ENCODE results near the gene SRRM3. TPM values are rescaled to one million over a fixed set of nuclear protein-coding genes. Genes with fewer than 3 reads are reported as not detected.

The SRRM3 gene
- total RNA-seq, 4 donors from 2014 or later = 0.22 to 3.1 (median 2.4) TPM

- no peaks in the 10 kb centered on the region for H3K9me3 ChIP-seq
- no peaks in the 10 kb centered on the region for H3K36me3 ChIP-seq
- H3K27ac ChIP-seq = no peak overlapping the region
- WGBS, 2 donors = 100% methylated on average over 1 of the region's 1 CpG
- TF ChIP-seq CTCF (IDR thresholded peaks at IDR 0.05) (no peak), POLR2A (IDR thresholded peaks at IDR 0.05) (no peak), EP300 (IDR thresholded peaks at IDR 0.05) (no peak)
- peaks cover 0 to 30% (median 8%) of the 10 kb centered on the region in 4 donors for H3K4me1 ChIP-seq
- peaks cover 0 to 55% of the 10 kb centered on the region in 2 donors for H3K27me3 ChIP-seq
- DNase-seq (ENCODE audit: low spot score in 2 of 2) = no peak
- H3K4me3 ChIP-seq = no peak overlapping the region
Observed at GRCh38 chr7:76278540-76278939, 76.8 kb downstream of the SRRM3 start.

- DNase-seq (ENCODE audit: low spot score in 2 of 2) = no peak
- TF ChIP-seq CTCF (IDR thresholded peaks at IDR 0.05) = no peak
- 13 to 14% methylated on average over 22 to 24 of the region's 25 CpGs for WGBS, 2 donors
- Histone ChIP-seq H3K27ac (no peak overlapping the region), H3K36me3 (no peaks in the 10 kb centered on the region), H3K9me3 (no peaks in the 10 kb centered on the region), H3K4me1 (peaks cover 0 to 30% (median 8%) of the 10 kb centered on the region in 4 donors), H3K4me3 (no peak overlapping the region), H3K27me3 (peaks cover 0 to 47% of the 10 kb centered on the region in 2 donors)
Observed at GRCh38 chr7:76280408-76280807, 78.7 kb downstream of the SRRM3 start.

DNA sequence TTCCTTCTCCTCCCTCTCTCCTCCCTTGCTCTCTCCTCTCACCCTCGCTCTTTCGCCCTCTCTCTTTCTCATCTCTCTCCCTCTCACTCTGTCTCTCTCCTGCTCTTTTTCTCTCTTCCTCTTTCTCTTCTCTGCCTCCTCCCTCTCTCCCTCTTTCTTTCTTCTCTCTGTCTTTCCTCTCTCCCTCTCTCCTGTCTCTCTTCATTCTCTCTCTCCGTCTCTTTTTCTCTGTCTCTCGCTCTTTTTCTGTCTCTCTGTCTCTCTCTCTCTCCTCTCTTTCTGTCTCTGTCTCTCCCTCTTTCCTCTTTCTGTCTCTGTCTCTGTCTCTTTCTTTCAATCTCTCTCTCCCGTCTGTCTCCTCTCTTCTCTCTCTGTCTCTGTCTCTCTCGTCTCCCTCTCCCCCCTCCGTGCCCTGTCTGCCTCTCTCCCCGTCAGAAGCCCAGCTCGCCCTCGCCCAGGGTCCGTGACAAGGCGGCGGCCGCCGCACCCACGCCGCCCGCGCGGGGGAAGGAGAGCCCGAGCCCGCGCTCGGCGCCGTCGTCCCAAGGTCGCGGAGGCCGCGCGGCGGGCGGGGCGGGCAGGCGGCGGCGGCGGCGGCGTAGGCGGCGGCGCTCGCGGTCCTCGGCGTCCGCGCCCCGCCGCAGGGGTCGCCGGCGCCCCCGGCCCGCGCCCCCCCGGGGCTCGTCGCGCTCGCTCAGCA, 79.5 kb downstream of the SRRM3 start:
- no peak overlapping the region for H3K27ac ChIP-seq
- no peak for TF ChIP-seq POLR2A (IDR thresholded peaks at IDR 0.05)
- no peak for TF ChIP-seq EP300 (IDR thresholded peaks at IDR 0.05)
- no peak for TF ChIP-seq CTCF (IDR thresholded peaks at IDR 0.05)
- 2 to 5% methylated on average over 25 to 36 of the region's 63 CpGs for WGBS, 2 donors
- H3K36me3 ChIP-seq = no peaks in the 10 kb centered on the region
- peaks cover 0 to 30% (median 8%) of the 10 kb centered on the region in 4 donors for H3K4me1 ChIP-seq
- no peaks in the 10 kb centered on the region for H3K9me3 ChIP-seq
- DNase-seq (ENCODE audit: low spot score in 2 of 2) = no peak
- peaks cover 0 to 44% of the 10 kb centered on the region in 2 donors for H3K27me3 ChIP-seq
- peak overlapping the region in 2 of 4 donors; percentile 33 to 58 for H3K4me3 ChIP-seq

- 5 to 8% methylated on average over 3 to 18 of the region's 36 CpGs for WGBS, 2 donors
- Histone ChIP-seq H3K27me3 (peaks cover 0 to 37% of the 10 kb centered on the region in 2 donors), H3K27ac (no peak overlapping the region), H3K4me1 (peaks cover 0 to 30% (median 8%) of the 10 kb centered on the region in 4 donors), H3K9me3 (no peaks in the 10 kb centered on the region), H3K4me3 (peak overlapping the region in 2 of 4 donors; percentile 36 to 58), H3K36me3 (no peaks in the 10 kb centered on the region)
- no peak for DNase-seq (ENCODE audit: low spot score in 2 of 2)
- no peak for TF ChIP-seq EP300 (IDR thresholded peaks at IDR 0.05)
- TF ChIP-seq POLR2A (IDR thresholded peaks at IDR 0.05) = no peak
- no peak for TF ChIP-seq CTCF (IDR thresholded peaks at IDR 0.05)
Observed at GRCh38 chr7:76281706-76282343, 80.1 kb downstream of the SRRM3 start.

Measured in tibial nerve (tissue), 4 donors.